C4-2B (cell line): ENCODE results near the gene COIL.

ENCODE experiments used
- H3K27ac ChIP-seq: fragments of 450-650 bp; 2 replicates; pipeline ENCODE4 v1.5.1; 2017
- ZFX ChIP-seq: fragments of 450-650 bp; IDR thresholded peaks from 2 replicates; pipeline ENCODE4 v1.6.1; 2017
- TF ChIP-seq, protein P1 (sequence below): fragments of 450-650 bp; conservative IDR thresholded peaks from 2 replicates; pipeline ENCODE4 v1.5.1; 2017; ENCODE audit warnings: mild to moderate bottlenecking

The COIL gene

GRCh38 chr17:56896217-56896967, 64.5 kb downstream of the COIL start:
- TF ChIP-seq, protein P1, sequence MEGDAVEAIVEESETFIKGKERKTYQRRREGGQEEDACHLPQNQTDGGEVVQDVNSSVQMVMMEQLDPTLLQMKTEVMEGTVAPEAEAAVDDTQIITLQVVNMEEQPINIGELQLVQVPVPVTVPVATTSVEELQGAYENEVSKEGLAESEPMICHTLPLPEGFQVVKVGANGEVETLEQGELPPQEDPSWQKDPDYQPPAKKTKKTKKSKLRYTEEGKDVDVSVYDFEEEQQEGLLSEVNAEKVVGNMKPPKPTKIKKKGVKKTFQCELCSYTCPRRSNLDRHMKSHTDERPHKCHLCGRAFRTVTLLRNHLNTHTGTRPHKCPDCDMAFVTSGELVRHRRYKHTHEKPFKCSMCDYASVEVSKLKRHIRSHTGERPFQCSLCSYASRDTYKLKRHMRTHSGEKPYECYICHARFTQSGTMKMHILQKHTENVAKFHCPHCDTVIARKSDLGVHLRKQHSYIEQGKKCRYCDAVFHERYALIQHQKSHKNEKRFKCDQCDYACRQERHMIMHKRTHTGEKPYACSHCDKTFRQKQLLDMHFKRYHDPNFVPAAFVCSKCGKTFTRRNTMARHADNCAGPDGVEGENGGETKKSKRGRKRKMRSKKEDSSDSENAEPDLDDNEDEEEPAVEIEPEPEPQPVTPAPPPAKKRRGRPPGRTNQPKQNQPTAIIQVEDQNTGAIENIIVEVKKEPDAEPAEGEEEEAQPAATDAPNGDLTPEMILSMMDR: no peak
- no peak for TF ChIP-seq ZFX
- no peak overlapping the region for H3K27ac ChIP-seq

DNA sequence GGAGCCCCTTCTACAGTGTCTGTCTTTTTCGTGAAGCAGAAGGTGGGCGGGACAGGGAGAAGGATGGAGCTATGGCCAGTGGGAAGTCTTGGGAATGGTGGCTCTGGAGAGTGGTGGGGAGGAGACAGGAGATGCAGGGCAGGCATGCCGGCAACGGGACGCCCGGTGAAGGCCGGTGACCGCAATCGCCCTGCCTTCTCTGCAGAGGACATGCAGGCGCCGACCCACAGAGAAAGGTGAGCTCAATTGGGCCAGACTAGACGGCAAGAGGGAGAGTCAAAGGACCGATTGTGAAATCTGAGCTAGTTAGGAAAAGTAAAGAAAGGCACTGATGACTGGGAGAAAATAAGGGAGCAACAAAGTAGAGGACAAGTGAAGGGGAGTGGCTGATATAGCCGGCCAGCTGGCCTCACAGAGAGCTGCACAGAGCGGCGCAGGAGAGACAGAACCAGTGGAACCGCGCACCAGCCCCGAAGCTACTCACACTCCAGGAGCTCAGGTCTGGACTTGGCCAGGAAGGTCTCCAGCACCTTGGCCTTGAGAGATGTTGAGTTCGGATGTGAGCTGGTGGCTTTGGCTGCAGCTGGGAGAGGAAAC, 65.9 kb downstream of the COIL start:
- TF ChIP-seq, protein P1: no peak
- TF ChIP-seq ZFX: no peak

GRCh38 chr17:56893503-56893902, 67.3 kb downstream of the COIL start:
- TF ChIP-seq ZFX: no peak
- TF ChIP-seq, protein P1: no peak
- no peak overlapping the region for H3K27ac ChIP-seq

More for the DNA sequence above, 65.9 kb downstream of the COIL start:
- H3K27ac ChIP-seq: no peak overlapping the region

DNA sequence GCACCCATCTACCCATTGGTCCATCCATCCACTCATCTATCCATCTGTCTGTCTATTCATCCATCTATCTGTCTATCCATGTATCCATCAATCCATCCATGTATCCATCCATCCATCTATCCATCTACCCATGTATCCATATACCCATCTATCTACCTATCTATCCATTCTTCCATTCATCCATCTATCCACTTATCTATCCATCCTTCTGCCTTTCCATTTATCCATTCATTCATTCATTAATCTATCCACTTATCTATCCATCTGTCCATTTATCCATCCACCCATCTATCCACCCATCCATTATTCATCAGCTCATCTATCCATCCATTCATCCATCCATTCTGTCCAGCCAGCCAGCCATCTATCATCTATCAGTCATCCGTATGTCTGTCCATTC, 68.5 kb downstream of the COIL start:
- no peak overlapping the region for H3K27ac ChIP-seq
- no peak for TF ChIP-seq ZFX
- TF ChIP-seq, protein P1: no peak

DNA sequence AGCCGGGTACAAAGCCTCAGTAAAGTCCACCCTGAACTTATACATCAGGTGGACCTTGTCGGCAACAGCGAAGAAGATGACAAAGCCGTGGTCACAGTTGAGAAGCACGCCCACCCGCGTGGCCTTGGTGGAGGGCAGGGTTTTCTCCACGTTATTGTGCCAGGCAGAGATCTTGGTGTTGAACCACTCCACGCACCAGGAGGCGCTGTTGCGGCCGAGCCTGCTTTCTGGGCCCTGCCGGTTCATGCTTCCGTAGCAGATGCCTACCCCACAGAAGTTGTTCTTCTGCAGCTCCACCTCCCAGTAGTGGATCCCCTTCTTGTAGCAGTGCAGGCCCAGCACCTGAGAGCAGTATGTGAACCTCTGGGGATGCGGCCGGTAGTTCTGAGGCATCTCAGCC, 69.1 kb downstream of the COIL start:
- no peak overlapping the region for H3K27ac ChIP-seq
- TF ChIP-seq ZFX: no peak

DNA sequence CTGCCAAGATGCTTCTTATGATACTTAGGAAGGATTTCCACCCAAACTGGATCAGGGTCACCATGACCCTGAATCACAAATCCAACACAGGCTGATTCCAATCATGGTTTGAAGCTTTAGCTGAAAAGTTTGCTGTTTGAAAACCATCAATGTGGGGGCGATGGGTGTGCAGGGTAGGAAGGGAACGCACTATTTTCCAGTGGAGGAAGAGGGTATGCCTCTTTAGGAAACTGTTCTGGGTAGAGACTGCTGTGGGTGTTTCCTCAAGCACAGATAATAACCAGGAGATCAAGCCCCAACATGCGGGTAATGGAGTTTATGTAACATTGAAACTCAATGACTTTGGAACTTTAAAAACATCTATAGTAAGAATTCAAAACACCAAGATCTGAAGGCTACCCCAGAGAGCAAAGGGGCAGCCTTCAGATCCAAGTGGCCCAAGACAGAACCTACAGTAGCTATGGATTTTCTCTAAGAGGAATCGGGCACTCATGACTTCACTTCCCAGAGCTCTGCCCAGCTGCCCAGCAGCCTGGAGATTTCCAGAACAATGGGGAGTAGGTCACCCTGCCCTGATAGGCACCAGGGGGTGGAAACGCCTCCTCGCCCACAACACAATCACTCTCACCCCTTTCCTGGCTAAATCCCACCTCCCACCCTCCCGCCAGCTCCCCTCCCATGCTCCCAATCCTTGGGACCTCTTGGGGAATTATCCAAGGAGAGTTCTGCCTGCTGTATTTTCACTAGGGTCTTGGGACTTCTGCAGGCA, 69.8 kb downstream of the COIL start:
- TF ChIP-seq ZFX: no peak
- TF ChIP-seq, protein P1: no peak
- no peak overlapping the region for H3K27ac ChIP-seq

DNA sequence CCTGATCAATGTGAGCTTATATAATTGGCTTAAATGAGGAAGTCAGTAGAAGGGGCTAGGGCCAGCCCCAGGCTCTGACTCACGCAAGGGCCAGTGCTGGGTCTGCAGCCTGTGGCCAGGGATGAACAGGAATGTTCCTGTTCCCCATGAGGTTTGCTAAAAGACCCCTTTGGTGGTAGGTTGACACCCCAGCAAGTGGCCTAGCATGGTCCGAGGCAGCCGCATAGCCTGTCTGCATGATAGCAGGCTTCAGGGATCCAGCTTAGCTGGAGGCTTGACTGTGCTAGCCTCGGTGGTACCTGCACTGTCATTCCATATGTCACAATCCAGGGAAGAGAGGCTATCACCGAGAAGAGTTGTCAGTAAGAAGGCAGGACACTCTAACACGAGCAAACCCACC, 70.5 kb downstream of the COIL start:
- TF ChIP-seq ZFX: no peak

More for the DNA sequence above, 70.5 kb downstream of the COIL start:
- no peak overlapping the region for H3K27ac ChIP-seq
